CD14-positive monocyte (primary cell): Measurements from ENCODE around the gene ELAVL2. TPM values are rescaled to one million over a fixed set of nuclear protein-coding genes. Genes with fewer than 3 reads are reported as not detected.

ENCODE experiments used
- DNase-seq, 3 donors: peaks; one replicate each; pipeline ENCODE4 v3.0.0-alpha.2; 2011 to 2022
- H2AFZ ChIP-seq: 2 replicates; pipeline ENCODE4 v1.6.0; 2012; ENCODE audit warnings: mild to moderate bottlenecking, low read depth, low read length, inconsistent platforms; ENCODE audit not compliant: insufficient read depth, poor library complexity, severe bottlenecking
- H3K27ac ChIP-seq, 2 donors: 1 replicate in 1 of 2; 2 replicates in 1 of 2; pipeline ENCODE4 v1.5.1; 2012 to 2013; ENCODE audit warnings: low read length in 2 of 2, control low read depth in 1 of 2, inconsistent platforms in 1 of 2, low read depth in 1 of 2, mild to moderate bottlenecking in 1 of 2
- H3K27me3 ChIP-seq, 2 donors: one replicate each; pipeline versions ENCODE4 v1.6.0 to v1.6.1; 2011 to 2013; ENCODE audit warnings: low read length in 2 of 2; ENCODE audit not compliant: control insufficient read depth in 2 of 2, insufficient read depth in 2 of 2
- H3K36me3 ChIP-seq, 2 donors: replicated peaks in 1 of 2; 1 replicate in 1 of 2; 2 replicates in 1 of 2; pipeline versions ENCODE4 v1.5.1 to v1.6.1; 2012 to 2013; ENCODE audit warnings: low read length in 2 of 2, control low read depth in 1 of 2, inconsistent platforms in 1 of 2, mild to moderate bottlenecking in 1 of 2; ENCODE audit not compliant: insufficient read depth in 2 of 2, control insufficient read depth in 1 of 2
- H3K4me1 ChIP-seq, 2 donors: 1 replicate in 1 of 2; 2 replicates in 1 of 2; pipeline versions ENCODE4 v1.5.1 to v1.6.1; 2012 to 2013; ENCODE audit warnings: low read length in 2 of 2, control low read depth in 1 of 2, inconsistent platforms in 1 of 2, mild to moderate bottlenecking in 1 of 2, moderate library complexity in 1 of 2; ENCODE audit not compliant: insufficient read depth in 2 of 2, control insufficient read depth in 1 of 2
- H3K4me2 ChIP-seq: replicated peaks from 2 replicates; pipeline ENCODE3; 2012; ENCODE audit warnings: low read length, moderate library complexity, mild to moderate bottlenecking; ENCODE audit not compliant: poor library complexity, severe bottlenecking; ENCODE audit errors: extremely low read depth
- H3K4me3 ChIP-seq, 3 experiments: fragments of 200-600 bp in 1 of 3; sonication (generic) in 1 of 3; replicated peaks in 1 of 3; 1 replicate in 2 of 3; 2 replicates in 1 of 3; pipeline ENCODE4 v1.5.1; 2011 to 2013; ENCODE audit warnings: low read length in 3 of 3, mild to moderate bottlenecking in 3 of 3, control low read depth in 2 of 3, low read depth in 2 of 3, inconsistent platforms in 1 of 3, moderate library complexity in 1 of 3
- H3K79me2 ChIP-seq: 2 replicates; pipeline ENCODE4 v1.6.0; 2012; ENCODE audit warnings: mild to moderate bottlenecking, control low read depth, inconsistent platforms, low read length, moderate library complexity; ENCODE audit not compliant: insufficient read depth
- H3K9ac ChIP-seq: 2 replicates; pipeline ENCODE4 v1.6.0; 2017; ENCODE audit warnings: low read length, mild to moderate bottlenecking; ENCODE audit not compliant: insufficient read depth, poor library complexity, severe bottlenecking
- H3K9me3 ChIP-seq, 2 donors: replicated peaks in 1 of 2; 1 replicate in 1 of 2; 2 replicates in 1 of 2; pipeline versions ENCODE4 v1.5.1 to v1.6.1; 2012 to 2013; ENCODE audit warnings: low read length in 2 of 2, control low read depth in 1 of 2; ENCODE audit not compliant: control insufficient read depth in 1 of 2, insufficient read depth in 1 of 2
- H4K20me1 ChIP-seq: 2 replicates; pipeline ENCODE4 v1.6.0; 2012; ENCODE audit warnings: mild to moderate bottlenecking, low read length, control low read depth, moderate library complexity; ENCODE audit not compliant: insufficient read depth
- H3K27ac Mint-ChIP-seq, 7 donors: one replicate each; pipeline ENCODE4 v1.8.0; 2020; ENCODE audit warnings: mild to moderate bottlenecking in 7 of 7, mixed read lengths in 7 of 7, moderate library complexity in 6 of 7, inconsistent platforms in 2 of 7
- H3K27me3 Mint-ChIP-seq, 3 donors: one replicate each; pipeline ENCODE4 v1.8.0; 2021 to 2022; ENCODE audit warnings: low read depth in 3 of 3, mild to moderate bottlenecking in 3 of 3, mixed read lengths in 3 of 3, moderate library complexity in 3 of 3, inconsistent platforms in 1 of 3
- H3K36me3 Mint-ChIP-seq, 2 donors: one replicate each; pipeline ENCODE4 v1.8.0; 2020; ENCODE audit warnings: mixed read lengths in 2 of 2, inconsistent platforms in 1 of 2, mild to moderate bottlenecking in 1 of 2
- H3K4me1 Mint-ChIP-seq: one replicate; pipeline ENCODE4 v1.8.0; 2020; ENCODE audit warnings: mild to moderate bottlenecking, mixed read lengths
- H3K4me3 Mint-ChIP-seq, 2 donors: one replicate each; pipeline ENCODE4 v1.8.0; 2020; ENCODE audit warnings: mild to moderate bottlenecking in 2 of 2, mixed read lengths in 2 of 2, moderate library complexity in 1 of 2
- H3K9me3 Mint-ChIP-seq, 7 donors: one replicate each; pipeline ENCODE4 v1.8.0; 2020 to 2022; ENCODE audit warnings: mixed read lengths in 7 of 7, mild to moderate bottlenecking in 6 of 7, moderate library complexity in 6 of 7, inconsistent platforms in 2 of 7
- CTCF ChIP-seq: fragments of 200-600 bp; IDR thresholded peaks from one replicate; pipeline ENCODE4 v1.8.0; 2022; ENCODE audit warnings: antibody characterized with exemption, mild to moderate bottlenecking
- WGBS: methylation state at CpG from one replicate; pipeline ENCODE4 v1.1.5; 2013; ENCODE audit warnings: missing lambda C conversion rate; ENCODE audit not compliant: insufficient coverage; 5-methylcytosine and 5-hydroxymethylcytosine counted together
- intact Hi-C, 2 donors: fragments of 100-400 bp; cut with micrococcal nuclease; formaldehyde crosslinking; loops; one replicate each; pipeline versions ENCODE4 v1.15.0 to v1.15.1; 2023
- polyA plus RNA-seq, 3 donors: library from polyadenylated mRNA; depleted of rRNA in 1 of 3; unstranded in 2 of 3; stranded (reverse) in 1 of 3; fragments of 300-500 nt in 2 of 3; fragments of >200 nt in 1 of 3; fragmentation: Illumina TruSeq in 2 of 3; gene quantifications; 1 replicate in 2 of 3; 2 replicates in 1 of 3; pipeline ENCODE4 v1.2.3, GENCODE V29; 2012 to 2021

ELAVL2 gene
- polyA plus RNA-seq, 3 donors: not detected

GRCh38 chr9:23842565-23843129 is 16.6 kb upstream of the ELAVL2 start:
- H3K36me3 Mint-ChIP-seq: no peaks in the 10 kb centered on the region
- no peak overlapping the region for H2AFZ ChIP-seq
- no peak overlapping the region for H3K27ac Mint-ChIP-seq
- no peaks in the 10 kb centered on the region for H3K79me2 ChIP-seq
- no CpG with 5 or more reads among the region's 1 CpG for WGBS
- no peaks in the 10 kb centered on the region for H3K9me3 Mint-ChIP-seq
- H3K4me3 Mint-ChIP-seq: no peak overlapping the region
- no peak overlapping the region for H3K4me3 ChIP-seq
- no peak overlapping the region for H3K27ac ChIP-seq
- no peaks in the 10 kb centered on the region for H3K27me3 ChIP-seq
- no peaks in the 10 kb centered on the region for H3K9me3 ChIP-seq
- no peaks in the 10 kb centered on the region for H3K4me1 Mint-ChIP-seq
- no peaks in the 10 kb centered on the region for H3K4me1 ChIP-seq
- H4K20me1 ChIP-seq: no peaks in the 10 kb centered on the region
- DNase-seq: no peak
- no peaks in the 10 kb centered on the region for H3K27me3 Mint-ChIP-seq
- no peaks in the 10 kb centered on the region for H3K36me3 ChIP-seq
- no peak for TF ChIP-seq CTCF
- H3K4me2 ChIP-seq: no peak overlapping the region
- no peak overlapping the region for H3K9ac ChIP-seq
- intact Hi-C loops: no loop called here

DNA sequence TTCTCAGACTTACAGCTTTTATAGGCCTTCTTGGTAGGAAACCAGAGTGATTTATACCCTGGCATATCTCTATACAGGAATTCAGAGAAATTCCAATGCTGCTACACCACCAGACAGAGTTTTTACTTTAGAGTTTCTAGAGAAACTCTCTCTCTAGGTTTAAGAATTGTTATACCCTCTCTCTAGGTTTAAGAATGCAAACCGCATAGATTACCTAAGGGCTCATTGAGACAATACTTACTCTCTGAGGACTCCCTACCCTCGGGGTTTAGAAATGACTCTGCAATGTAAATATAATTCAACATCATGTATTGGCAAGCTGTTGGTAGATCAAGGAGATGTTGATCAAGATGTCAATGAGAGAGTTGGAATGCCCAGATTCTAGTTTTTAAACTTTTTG is 15.3 kb upstream of the ELAVL2 start:
- no peak overlapping the region for H3K4me3 Mint-ChIP-seq
- no peaks in the 10 kb centered on the region for H3K4me1 ChIP-seq
- no peak overlapping the region for H3K27ac ChIP-seq
- no peaks in the 10 kb centered on the region for H3K27me3 Mint-ChIP-seq
- no peak for DNase-seq
- no peaks in the 10 kb centered on the region for H3K36me3 Mint-ChIP-seq
- no peaks in the 10 kb centered on the region for H4K20me1 ChIP-seq
- H3K27ac Mint-ChIP-seq: no peak overlapping the region
- no peaks in the 10 kb centered on the region for H3K4me1 Mint-ChIP-seq
- H3K79me2 ChIP-seq: no peaks in the 10 kb centered on the region
- WGBS: no CpG with 5 or more reads among the region's 2 CpGs
- no peaks in the 10 kb centered on the region for H3K36me3 ChIP-seq
- H3K27me3 ChIP-seq: no peaks in the 10 kb centered on the region
- no peak overlapping the region for H2AFZ ChIP-seq
- no peak overlapping the region for H3K9ac ChIP-seq
- intact Hi-C loops: no loop called here
- H3K9me3 ChIP-seq: no peaks in the 10 kb centered on the region
- H3K4me2 ChIP-seq: no peak overlapping the region
- no peaks in the 10 kb centered on the region for H3K9me3 Mint-ChIP-seq
- no peak for TF ChIP-seq CTCF
- no peak overlapping the region for H3K4me3 ChIP-seq
